MCF 10A (cell line): Measurements from ENCODE around the gene HOXD10. TPM values are rescaled to one million over a fixed set of nuclear protein-coding genes. Genes with fewer than 3 reads are reported as not detected.

ENCODE experiments used
- BruUV-seq: library from RNA; stranded (reverse); fragments of 400-500 nt; replicated peaks from 2 replicates; lab custom pipeline; 2021; lab: Mats Ljungman, UMichigan
- CTCF ChIA-PET: fragments of 300-600 bp; sonication (Branson Sonifier 250); formaldehyde crosslinking; extraction: SDS; loops from one replicate; lab custom pipeline; 2021; ENCODE audit warnings: antibody characterized with exemption, inconsistent platforms; lab: Yijun Ruan, JAX
- POLR2A ChIA-PET: fragments of 300-600, 350-650 bp; sonication (Branson Sonifier 250); formaldehyde crosslinking; extraction: SDS; loops from one replicate; lab custom pipeline; 2020; ENCODE audit warnings: antibody characterized with exemption, inconsistent platforms; lab: Yijun Ruan, JAX
- DNase-seq: peaks from one replicate; pipeline ENCODE4 v3.0.0-alpha.2; 2018; ENCODE audit not compliant: unreplicated experiment
- H3K27ac Mint-ChIP-seq: one replicate; pipeline ENCODE4 v1.8.0; 2022; ENCODE audit warnings: mild to moderate bottlenecking, low read depth, mixed read lengths; ENCODE audit not compliant: unreplicated experiment
- H3K27me3 Mint-ChIP-seq: one replicate; pipeline ENCODE4 v1.8.0; 2022; ENCODE audit warnings: mixed read lengths; ENCODE audit not compliant: insufficient read depth, unreplicated experiment
- H3K36me3 Mint-ChIP-seq: one replicate; pipeline ENCODE4 v1.8.0; 2022; ENCODE audit warnings: mild to moderate bottlenecking, moderate library complexity, mixed read lengths; ENCODE audit not compliant: insufficient read depth, unreplicated experiment
- H3K4me1 Mint-ChIP-seq: one replicate; pipeline ENCODE4 v1.8.0; 2022; ENCODE audit warnings: mixed read lengths; ENCODE audit not compliant: insufficient read depth, unreplicated experiment
- H3K4me3 Mint-ChIP-seq: one replicate; pipeline ENCODE4 v1.8.0; 2022; ENCODE audit warnings: mild to moderate bottlenecking, moderate library complexity, mixed read lengths; ENCODE audit not compliant: unreplicated experiment
- H3K9me3 Mint-ChIP-seq: one replicate; pipeline ENCODE4 v1.8.0; 2022; ENCODE audit warnings: mixed read lengths; ENCODE audit not compliant: unreplicated experiment
- intact Hi-C: fragments of 100-400 bp; cut with micrococcal nuclease; formaldehyde crosslinking; loops from 2 replicates; pipeline ENCODE4 v1.14.1; 2022
- total RNA-seq: library from RNA; stranded (reverse); gene quantifications from 2 replicates; pipeline ENCODE4 v1.2.3, GENCODE V29; 2022
- TF ChIP-seq, protein P1 (sequence below): fragments of 200-600 bp; IDR thresholded peaks from one replicate; pipeline ENCODE4 v1.8.0; 2022; ENCODE audit warnings: antibody characterized with exemption, mild to moderate bottlenecking; ENCODE audit not compliant: unreplicated experiment

The HOXD10 gene
- total RNA-seq, 1 experiment from 2014 or later: not detected

- BruUV-seq: no TSS peak
- peaks cover 13% of the 10 kb centered on the region for H3K9me3 Mint-ChIP-seq
- TF ChIP-seq, protein P1, sequence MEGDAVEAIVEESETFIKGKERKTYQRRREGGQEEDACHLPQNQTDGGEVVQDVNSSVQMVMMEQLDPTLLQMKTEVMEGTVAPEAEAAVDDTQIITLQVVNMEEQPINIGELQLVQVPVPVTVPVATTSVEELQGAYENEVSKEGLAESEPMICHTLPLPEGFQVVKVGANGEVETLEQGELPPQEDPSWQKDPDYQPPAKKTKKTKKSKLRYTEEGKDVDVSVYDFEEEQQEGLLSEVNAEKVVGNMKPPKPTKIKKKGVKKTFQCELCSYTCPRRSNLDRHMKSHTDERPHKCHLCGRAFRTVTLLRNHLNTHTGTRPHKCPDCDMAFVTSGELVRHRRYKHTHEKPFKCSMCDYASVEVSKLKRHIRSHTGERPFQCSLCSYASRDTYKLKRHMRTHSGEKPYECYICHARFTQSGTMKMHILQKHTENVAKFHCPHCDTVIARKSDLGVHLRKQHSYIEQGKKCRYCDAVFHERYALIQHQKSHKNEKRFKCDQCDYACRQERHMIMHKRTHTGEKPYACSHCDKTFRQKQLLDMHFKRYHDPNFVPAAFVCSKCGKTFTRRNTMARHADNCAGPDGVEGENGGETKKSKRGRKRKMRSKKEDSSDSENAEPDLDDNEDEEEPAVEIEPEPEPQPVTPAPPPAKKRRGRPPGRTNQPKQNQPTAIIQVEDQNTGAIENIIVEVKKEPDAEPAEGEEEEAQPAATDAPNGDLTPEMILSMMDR: no peak
- POLR2A ChIA-PET: no interaction called here
- H3K4me3 Mint-ChIP-seq: no peak overlapping the region
- CTCF ChIA-PET: interaction anchor here (0.6 to 3.3 kb wide), 3 partner anchors 24 to 552 kb away, joined by 3 to 25 read pairs (median 4); no protein-coding TSS in a partner anchor
- peaks cover 63% of the 10 kb centered on the region for H3K27me3 Mint-ChIP-seq
- peaks cover 7% of the 10 kb centered on the region for H3K4me1 Mint-ChIP-seq
- intact Hi-C loops: loop anchor here (10.0 kb wide), 1 partner anchor 118 kb away; no protein-coding TSS in a partner anchor
- peaks cover 6% of the 10 kb centered on the region for H3K36me3 Mint-ChIP-seq
- DNase-seq: no peak
- no peak overlapping the region for H3K27ac Mint-ChIP-seq
These were observed 33.5 kb upstream of the HOXD10 start for GRCh38 chr2:176082824-176083751.

GRCh38 chr2:176083796-176084261 lies 32.7 kb upstream of the HOXD10 start, which contains the start of gene EVX2:
TSS of gene EVX2 (minus strand) at chr2:176083962. CDS start at chr2:176083776, 186 bp downstream.
- intact Hi-C loops: loop anchor here (10.0 kb wide), 1 partner anchor 119 kb away; no protein-coding TSS in a partner anchor
- CTCF ChIA-PET: interaction anchor here (0.6 to 3.3 kb wide), 3 partner anchors 9 to 552 kb away, joined by 3 to 25 read pairs (median 4); no protein-coding TSS in a partner anchor
- POLR2A ChIA-PET: interaction anchor here (0.6 kb wide), 1 partner anchor 718 kb away, joined by 4 read pairs; no protein-coding TSS in a partner anchor
- peaks cover 11% of the 10 kb centered on the region for H3K4me1 Mint-ChIP-seq
- no TSS peak for BruUV-seq
- peaks cover 6% of the 10 kb centered on the region for H3K36me3 Mint-ChIP-seq
- peaks cover 13% of the 10 kb centered on the region for H3K9me3 Mint-ChIP-seq
- no peak for DNase-seq
- H3K27ac Mint-ChIP-seq: no peak within 1 kb of the TSS
- no peak within 1 kb of the TSS for H3K4me3 Mint-ChIP-seq
- TF ChIP-seq, protein P1: no peak
- peaks cover 63% of the 10 kb centered on the region for H3K27me3 Mint-ChIP-seq

DNA sequence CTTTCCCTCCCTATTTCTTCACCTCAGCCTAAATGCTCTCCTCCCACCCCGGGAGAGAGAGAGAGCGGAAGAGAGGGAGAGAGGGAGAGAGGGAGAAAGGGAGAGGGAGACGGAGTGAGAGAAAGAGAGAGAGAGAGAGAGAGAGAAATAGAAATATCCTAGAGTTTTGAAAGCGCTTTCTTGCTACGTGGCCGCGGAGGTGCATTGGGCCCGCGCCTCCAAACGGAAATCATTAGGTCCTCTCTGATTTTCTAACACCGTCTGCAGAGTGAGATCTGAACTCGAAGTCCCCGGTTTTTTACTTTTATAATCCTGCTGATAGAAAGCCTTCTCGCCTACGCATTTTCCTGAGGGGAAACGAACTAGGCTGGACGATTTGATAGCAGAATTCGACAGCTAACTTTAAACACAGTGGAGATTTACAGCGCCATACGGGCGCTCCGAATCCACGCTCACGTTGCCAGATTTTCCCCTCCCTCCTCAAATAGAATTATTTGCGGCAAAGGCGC lies 31.9 kb upstream of the HOXD10 start:
- CTCF ChIA-PET: interaction anchor here (0.6 to 2.0 kb wide), 7 partner anchors 9 to 774 kb away, joined by 3 to 44 read pairs (median 8); no protein-coding TSS in a partner anchor
- H3K36me3 Mint-ChIP-seq: peaks cover 6% of the 10 kb centered on the region

More for the DNA sequence above, 31.9 kb upstream of the HOXD10 start:
- POLR2A ChIA-PET: interaction anchor here (0.6 to 0.8 kb wide), 2 partner anchors 719 to 791 kb away, joined by 4 read pairs; no protein-coding TSS in a partner anchor
- Mint-ChIP-seq H3K4me1 (peaks cover 11% of the 10 kb centered on the region), H3K27me3 (peaks cover 63% of the 10 kb centered on the region), H3K4me3 (no peak overlapping the region), H3K27ac (no peak overlapping the region), H3K9me3 (peaks cover 7% of the 10 kb centered on the region)
- TF ChIP-seq, protein P1: no peak
- intact Hi-C loops: loop anchor here (10.0 kb wide), 1 partner anchor 120 kb away; no protein-coding TSS in a partner anchor
- no TSS peak for BruUV-seq
- DNase-seq: no peak
